ENCODE results near the gene UBA5.

GRCh38 chr3:132622148-132622547, 38.0 kb upstream of the UBA5 start:
- TF ChIP-seq, protein P1, sequence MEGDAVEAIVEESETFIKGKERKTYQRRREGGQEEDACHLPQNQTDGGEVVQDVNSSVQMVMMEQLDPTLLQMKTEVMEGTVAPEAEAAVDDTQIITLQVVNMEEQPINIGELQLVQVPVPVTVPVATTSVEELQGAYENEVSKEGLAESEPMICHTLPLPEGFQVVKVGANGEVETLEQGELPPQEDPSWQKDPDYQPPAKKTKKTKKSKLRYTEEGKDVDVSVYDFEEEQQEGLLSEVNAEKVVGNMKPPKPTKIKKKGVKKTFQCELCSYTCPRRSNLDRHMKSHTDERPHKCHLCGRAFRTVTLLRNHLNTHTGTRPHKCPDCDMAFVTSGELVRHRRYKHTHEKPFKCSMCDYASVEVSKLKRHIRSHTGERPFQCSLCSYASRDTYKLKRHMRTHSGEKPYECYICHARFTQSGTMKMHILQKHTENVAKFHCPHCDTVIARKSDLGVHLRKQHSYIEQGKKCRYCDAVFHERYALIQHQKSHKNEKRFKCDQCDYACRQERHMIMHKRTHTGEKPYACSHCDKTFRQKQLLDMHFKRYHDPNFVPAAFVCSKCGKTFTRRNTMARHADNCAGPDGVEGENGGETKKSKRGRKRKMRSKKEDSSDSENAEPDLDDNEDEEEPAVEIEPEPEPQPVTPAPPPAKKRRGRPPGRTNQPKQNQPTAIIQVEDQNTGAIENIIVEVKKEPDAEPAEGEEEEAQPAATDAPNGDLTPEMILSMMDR (IDR thresholded peaks at IDR 0.05), result no peak
- TF ChIP-seq POLR2A (IDR thresholded peaks at IDR 0.05), result no peak

All from thyroid gland (tissue), 4 donors.